ENCODE measurements around the gene BTN3A1.
A peak's percentile ranks its signal among the peaks of the same experiment; 100 is the strongest.

The BTN3A1 gene

GRCh38 chr6:26379740-26380139 lies 22.3 kb upstream of the BTN3A1 start:
- DNase-seq, result no peak

GRCh38 chr6:26380256-26380655 lies 21.8 kb upstream of the BTN3A1 start:
- no peak for DNase-seq

GRCh38 chr6:26382121-26382520 lies 20.0 kb upstream of the BTN3A1 start:
- no peak for DNase-seq

GRCh38 chr6:26383624-26384417 lies 18.3 kb upstream of the BTN3A1 start:
- no peak for DNase-seq

GRCh38 chr6:26385734-26386125 lies 16.3 kb upstream of the BTN3A1 start:
- DNase-seq, result no peak

- DNase-seq, result no peak
These were observed 14.5 kb upstream of the BTN3A1 start for GRCh38 chr6:26387565-26387964.

- no peak for DNase-seq
These were observed 14.1 kb upstream of the BTN3A1 start for GRCh38 chr6:26388014-26388413.

- DNase-seq, result no peak
These were observed 13.6 kb upstream of the BTN3A1 start for GRCh38 chr6:26388441-26388840.

- DNase-seq, result peak; percentile 82
These were observed 12.7 kb upstream of the BTN3A1 start for GRCh38 chr6:26389349-26389894.

- DNase-seq, result peak; percentile 27
These were observed 11.5 kb upstream of the BTN3A1 start for GRCh38 chr6:26390531-26390930.

GRCh38 chr6:26392932-26393636 lies 9.0 kb upstream of the BTN3A1 start:
- DNase-seq, result peak; percentile 74

GRCh38 chr6:26394289-26394688 lies 7.8 kb upstream of the BTN3A1 start:
- DNase-seq, result peak; percentile 24

GRCh38 chr6:26398555-26398954 lies 3.5 kb upstream of the BTN3A1 start:
- no peak for DNase-seq

- DNase-seq, result no peak
These were observed 1.4 kb upstream of the BTN3A1 start for GRCh38 chr6:26400626-26401025.

- no peak for DNase-seq
These were observed 587 bp upstream of the BTN3A1 start for GRCh38 chr6:26401389-26401986.

- no peak for DNase-seq
These were observed 1.8 kb downstream of the BTN3A1 start for GRCh38 chr6:26403893-26404292.

- peak; percentile 45 for DNase-seq
These were observed 2.5 kb downstream of the BTN3A1 start for GRCh38 chr6:26404546-26404945.

GRCh38 chr6:26408828-26409730 lies 7.0 kb downstream of the BTN3A1 start:
- DNase-seq, result no peak

GRCh38 chr6:26411751-26412150 lies 9.7 kb downstream of the BTN3A1 start:
- DNase-seq, result no peak

GRCh38 chr6:26412228-26412627 lies 10.2 kb downstream of the BTN3A1 start:
- DNase-seq, result no peak

- DNase-seq, result no peak
These were observed 10.9 kb downstream of the BTN3A1 start for GRCh38 chr6:26412954-26413353.

GRCh38 chr6:26414281-26414680 lies 12.2 kb downstream of the BTN3A1 start:
- DNase-seq, result no peak

All from inflammatory macrophage treated with lipopolysaccharide for 4 hours (primary cell).